ENCODE data around the gene SIRT3. TPM values are rescaled to one million over a fixed set of nuclear protein-coding genes. Genes with fewer than 3 reads are reported as not detected.

Gene SIRT3
- polyA plus RNA-seq, 1 donor (not counting 4 experiments of a cell fraction or from before 2014, with no cell fraction given) = 12.6 TPM

GRCh38 chr11:257766-258493 is 21.8 kb upstream of the SIRT3 start:
- DNase-seq (ENCODE audit: low read depth, low spot score) (no peak), FAIRE-seq (no peak)
- no peak overlapping the region for H3K27ac ChIP-seq (ENCODE audit: control insufficient read depth, insufficient read depth, low read length)
- H3K9ac ChIP-seq (ENCODE audit: control insufficient read depth, extremely low read depth, insufficient read depth, low read length) = no peak overlapping the region
- dilution Hi-C loops (cut with MboI; ENCODE audit: extremely low pct_ligation_motif_present, low sequenced_read_pairs) = no loop called here
- H4K20me1 ChIP-seq (ENCODE audit: control insufficient read depth, extremely low read depth, insufficient read depth, low read length) = no peaks in the 10 kb centered on the region
- no peaks in the 10 kb centered on the region for H3K9me1 ChIP-seq (ENCODE audit: control insufficient read depth, extremely low read depth, insufficient read depth, low read length)
- no peaks in the 10 kb centered on the region for H3K79me2 ChIP-seq (ENCODE audit: control insufficient read depth, insufficient read depth, low read length)
- no peaks in the 10 kb centered on the region for H3K27me3 ChIP-seq (ENCODE audit: control insufficient read depth, extremely low read depth, insufficient read depth, low read length)
- peaks cover 0 to 7% of the 10 kb centered on the region in 2 experiments for H3K36me3 ChIP-seq (ENCODE audit: control insufficient read depth in 2 of 2, extremely low read depth in 1 of 2, insufficient read depth in 2 of 2, low read length in 2 of 2)
- H3K9me3 ChIP-seq (ENCODE audit: control insufficient read depth, low read depth, low read length) = no peaks in the 10 kb centered on the region
- TF ChIP-seq, protein P1, sequence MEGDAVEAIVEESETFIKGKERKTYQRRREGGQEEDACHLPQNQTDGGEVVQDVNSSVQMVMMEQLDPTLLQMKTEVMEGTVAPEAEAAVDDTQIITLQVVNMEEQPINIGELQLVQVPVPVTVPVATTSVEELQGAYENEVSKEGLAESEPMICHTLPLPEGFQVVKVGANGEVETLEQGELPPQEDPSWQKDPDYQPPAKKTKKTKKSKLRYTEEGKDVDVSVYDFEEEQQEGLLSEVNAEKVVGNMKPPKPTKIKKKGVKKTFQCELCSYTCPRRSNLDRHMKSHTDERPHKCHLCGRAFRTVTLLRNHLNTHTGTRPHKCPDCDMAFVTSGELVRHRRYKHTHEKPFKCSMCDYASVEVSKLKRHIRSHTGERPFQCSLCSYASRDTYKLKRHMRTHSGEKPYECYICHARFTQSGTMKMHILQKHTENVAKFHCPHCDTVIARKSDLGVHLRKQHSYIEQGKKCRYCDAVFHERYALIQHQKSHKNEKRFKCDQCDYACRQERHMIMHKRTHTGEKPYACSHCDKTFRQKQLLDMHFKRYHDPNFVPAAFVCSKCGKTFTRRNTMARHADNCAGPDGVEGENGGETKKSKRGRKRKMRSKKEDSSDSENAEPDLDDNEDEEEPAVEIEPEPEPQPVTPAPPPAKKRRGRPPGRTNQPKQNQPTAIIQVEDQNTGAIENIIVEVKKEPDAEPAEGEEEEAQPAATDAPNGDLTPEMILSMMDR (optimal IDR thresholded peaks at IDR 0.05 in 1 of 3, IDR thresholded peaks at IDR 0.05 in 1 of 3, conservative IDR thresholded peaks at IDR 0.05 in 1 of 3; ENCODE audit: extremely low read depth in 1 of 3, insufficient read depth in 2 of 3, low read length in 3 of 3) = peak; percentile 10 to 29 (median 21)
- TF ChIP-seq EZH2 (IDR thresholded peaks at IDR 0.05; ENCODE audit: low read length) = no peak
- H3K4me1 ChIP-seq (ENCODE audit: control insufficient read depth, extremely low read depth, insufficient read depth, low read length) = no peaks in the 10 kb centered on the region
- no peak overlapping the region for H3K4me2 ChIP-seq (ENCODE audit: control insufficient read depth, extremely low read depth, insufficient read depth, low read depth, low read length)
- H2AFZ ChIP-seq (ENCODE audit: control insufficient read depth, low read length) = no peak overlapping the region
- H3K4me3 ChIP-seq (ENCODE audit: control insufficient read depth in 2 of 3, extremely low read depth in 1 of 3, insufficient read depth in 2 of 3, low read depth in 1 of 3, low read length in 3 of 3) = no peak overlapping the region

GRCh38 chr11:256952-257737 is 21.0 kb upstream of the SIRT3 start:
- Histone ChIP-seq H3K9ac (ENCODE audit: control insufficient read depth, extremely low read depth, insufficient read depth, low read length) (no peak overlapping the region), H3K9me1 (ENCODE audit: control insufficient read depth, extremely low read depth, insufficient read depth, low read length) (no peaks in the 10 kb centered on the region), H3K4me1 (ENCODE audit: control insufficient read depth, extremely low read depth, insufficient read depth, low read length) (no peaks in the 10 kb centered on the region), H3K4me2 (ENCODE audit: control insufficient read depth, extremely low read depth, insufficient read depth, low read depth, low read length) (no peak overlapping the region), H3K9me3 (ENCODE audit: control insufficient read depth, low read depth, low read length) (no peaks in the 10 kb centered on the region), H3K79me2 (ENCODE audit: control insufficient read depth, insufficient read depth, low read length) (no peaks in the 10 kb centered on the region), H3K4me3 (ENCODE audit: control insufficient read depth in 2 of 3, extremely low read depth in 1 of 3, insufficient read depth in 2 of 3, low read depth in 1 of 3, low read length in 3 of 3) (no peak overlapping the region), H3K27ac (ENCODE audit: control insufficient read depth, insufficient read depth, low read length) (no peak overlapping the region), H2AFZ (ENCODE audit: control insufficient read depth, low read length) (no peak overlapping the region), H3K27me3 (ENCODE audit: control insufficient read depth, extremely low read depth, insufficient read depth, low read length) (no peaks in the 10 kb centered on the region), H3K36me3 (ENCODE audit: control insufficient read depth in 2 of 2, extremely low read depth in 1 of 2, insufficient read depth in 2 of 2, low read length in 2 of 2) (peaks cover 6 to 11% of the 10 kb centered on the region in 2 experiments), H4K20me1 (ENCODE audit: control insufficient read depth, extremely low read depth, insufficient read depth, low read length) (no peaks in the 10 kb centered on the region)
- no peak for FAIRE-seq
- no peak for DNase-seq (ENCODE audit: low read depth, low spot score)
- no peak for TF ChIP-seq EZH2 (IDR thresholded peaks at IDR 0.05; ENCODE audit: low read length)
- TF ChIP-seq, protein P1 (optimal IDR thresholded peaks at IDR 0.05 in 1 of 3, IDR thresholded peaks at IDR 0.05 in 1 of 3, conservative IDR thresholded peaks at IDR 0.05 in 1 of 3; ENCODE audit: extremely low read depth in 1 of 3, insufficient read depth in 2 of 3, low read length in 3 of 3) = no peak
- dilution Hi-C loops (cut with MboI; ENCODE audit: extremely low pct_ligation_motif_present, low sequenced_read_pairs) = no loop called here

Measured in keratinocyte (primary cell).